Measurements from ENCODE around the gene ANKRD39. TPM values are rescaled to one million over a fixed set of nuclear protein-coding genes. Genes with fewer than 3 reads are reported as not detected.
A peak's percentile ranks its signal among the peaks of the same experiment; 100 is the strongest.

The ANKRD39 gene
- total and polyA plus RNA-seq, 4 donors = 4.7 to 22.7 (median 10.7) TPM

- Histone ChIP-seq H3K4me1 (ENCODE audit: control insufficient read depth in 4 of 4, insufficient read depth in 4 of 4, low read length in 3 of 4) (peaks cover 4 to 26% (median 24%) of the 10 kb centered on the region in 4 donors), H3K27ac (ENCODE audit: low read depth in 1 of 2, low read length in 2 of 2) (no peak overlapping the region), H3K27me3 (ENCODE audit: control insufficient read depth in 4 of 4, insufficient read depth in 4 of 4, low read length in 3 of 4) (no peaks in the 10 kb centered on the region), H3K4me3 (ENCODE audit: low read depth in 1 of 3, low read length in 3 of 3) (no peak overlapping the region), H3K9ac (ENCODE audit: low read depth in 1 of 2, low read length in 2 of 2) (no peak overlapping the region), H3K9me3 (ENCODE audit: control insufficient read depth in 4 of 4, low read length in 3 of 4) (no peaks in the 10 kb centered on the region), H3K36me3 (ENCODE audit: control insufficient read depth in 4 of 4, insufficient read depth in 3 of 4, low read depth in 1 of 4, low read length in 3 of 4) (peaks cover 5 to 22% (median 18%) of the 10 kb centered on the region in 4 donors)
- 99% methylated on average over 6 of the region's 6 CpGs for WGBS
- TF ChIP-seq REST (IDR thresholded peaks at IDR 0.05) = no peak
- TF ChIP-seq YY1 (IDR thresholded peaks at IDR 0.05) = no peak
- no peak for TF ChIP-seq FOXA1 (IDR thresholded peaks at IDR 0.05)
- TF ChIP-seq EGR1 (IDR thresholded peaks at IDR 0.05; ENCODE audit: low read depth in 2 of 2) = no peak
- no peak for TF ChIP-seq HNF4A (conservative IDR thresholded peaks at IDR 0.05)
- no peak for TF ChIP-seq CTCF (IDR thresholded peaks at IDR 0.05; ENCODE audit: low read depth, low read length, missing input control)
- no peak for DNase-seq (ENCODE audit: low spot score)
Observed at GRCh38 chr2:96852667-96853066, 5.1 kb downstream of the ANKRD39 start.

- no peak overlapping the region for H3K4me3 ChIP-seq (ENCODE audit: low read depth in 1 of 3, low read length in 3 of 3)
- peaks cover 5 to 11% (median 10%) of the 10 kb centered on the region in 4 donors for H3K4me1 ChIP-seq (ENCODE audit: control insufficient read depth in 4 of 4, insufficient read depth in 4 of 4, low read length in 3 of 4)
- no peaks in the 10 kb centered on the region for H3K9me3 ChIP-seq (ENCODE audit: control insufficient read depth in 4 of 4, low read length in 3 of 4)
- H3K36me3 ChIP-seq (ENCODE audit: control insufficient read depth in 4 of 4, insufficient read depth in 3 of 4, low read depth in 1 of 4, low read length in 3 of 4) = peaks cover 5 to 26% (median 15%) of the 10 kb centered on the region in 4 donors
- H3K27me3 ChIP-seq (ENCODE audit: control insufficient read depth in 4 of 4, insufficient read depth in 4 of 4, low read length in 3 of 4) = no peaks in the 10 kb centered on the region
- TF ChIP-seq HNF4A (conservative IDR thresholded peaks at IDR 0.05) (peak; percentile 71 to 75), FOXA2 (IDR thresholded peaks at IDR 0.05) (no peak), CTCF (IDR thresholded peaks at IDR 0.05; ENCODE audit: low read depth, low read length, missing input control) (no peak), JUND (IDR thresholded peaks at IDR 0.05) (peak in 1 of 2 donors; percentile 21), TAF1 (conservative IDR thresholded peaks at IDR 0.05) (no peak), ATF3 (IDR thresholded peaks at IDR 0.05) (no peak), MAX (IDR thresholded peaks at IDR 0.05) (peak; percentile 30), RAD21 (IDR thresholded peaks at IDR 0.05) (peak; percentile 26 to 61), RXRA (IDR thresholded peaks at IDR 0.05) (peak; percentile 79 to 81), YY1 (IDR thresholded peaks at IDR 0.05) (peak; percentile 53), NR2F2 (IDR thresholded peaks at IDR 0.05) (peak; percentile 68), ZBTB33 (IDR thresholded peaks at IDR 0.05) (peak; percentile 21), SP1 (IDR thresholded peaks at IDR 0.05) (peak; percentile 81), EGR1 (IDR thresholded peaks at IDR 0.05; ENCODE audit: low read depth in 2 of 2) (no peak), HNF4G (IDR thresholded peaks at IDR 0.05) (no peak), FOXA1 (IDR thresholded peaks at IDR 0.05) (no peak), GABPA (IDR thresholded peaks at IDR 0.05 in 1 of 2, conservative IDR thresholded peaks at IDR 0.05 in 1 of 2) (no peak), REST (IDR thresholded peaks at IDR 0.05) (no peak)
- no peak for DNase-seq (ENCODE audit: low spot score)
- no peak overlapping the region for H3K9ac ChIP-seq (ENCODE audit: low read depth in 1 of 2, low read length in 2 of 2)
- peak overlapping the region in 1 of 2 donors; percentile 1 for H3K27ac ChIP-seq (ENCODE audit: low read depth in 1 of 2, low read length in 2 of 2)
- WGBS = 36% methylated on average over 9 of the region's 9 CpGs
Observed at GRCh38 chr2:96848264-96848663, 9.6 kb downstream of the ANKRD39 start.
